DMS114 treated with DMSO at 0.1 percent for 48 hours (cell line): Measurements from ENCODE around the gene MMP21.

Experiments used
- DNase-seq: peaks from one replicate; lab custom pipeline; 2025; ENCODE audit not compliant: unreplicated experiment; lab: John Stamatoyannopoulos, UW

The MMP21 gene

GRCh38 chr10:125766511-125766910, 9.1 kb downstream of the MMP21 start:
- no peak for DNase-seq

GRCh38 chr10:125765835-125766234, 9.8 kb downstream of the MMP21 start:
- no peak for DNase-seq

DNA sequence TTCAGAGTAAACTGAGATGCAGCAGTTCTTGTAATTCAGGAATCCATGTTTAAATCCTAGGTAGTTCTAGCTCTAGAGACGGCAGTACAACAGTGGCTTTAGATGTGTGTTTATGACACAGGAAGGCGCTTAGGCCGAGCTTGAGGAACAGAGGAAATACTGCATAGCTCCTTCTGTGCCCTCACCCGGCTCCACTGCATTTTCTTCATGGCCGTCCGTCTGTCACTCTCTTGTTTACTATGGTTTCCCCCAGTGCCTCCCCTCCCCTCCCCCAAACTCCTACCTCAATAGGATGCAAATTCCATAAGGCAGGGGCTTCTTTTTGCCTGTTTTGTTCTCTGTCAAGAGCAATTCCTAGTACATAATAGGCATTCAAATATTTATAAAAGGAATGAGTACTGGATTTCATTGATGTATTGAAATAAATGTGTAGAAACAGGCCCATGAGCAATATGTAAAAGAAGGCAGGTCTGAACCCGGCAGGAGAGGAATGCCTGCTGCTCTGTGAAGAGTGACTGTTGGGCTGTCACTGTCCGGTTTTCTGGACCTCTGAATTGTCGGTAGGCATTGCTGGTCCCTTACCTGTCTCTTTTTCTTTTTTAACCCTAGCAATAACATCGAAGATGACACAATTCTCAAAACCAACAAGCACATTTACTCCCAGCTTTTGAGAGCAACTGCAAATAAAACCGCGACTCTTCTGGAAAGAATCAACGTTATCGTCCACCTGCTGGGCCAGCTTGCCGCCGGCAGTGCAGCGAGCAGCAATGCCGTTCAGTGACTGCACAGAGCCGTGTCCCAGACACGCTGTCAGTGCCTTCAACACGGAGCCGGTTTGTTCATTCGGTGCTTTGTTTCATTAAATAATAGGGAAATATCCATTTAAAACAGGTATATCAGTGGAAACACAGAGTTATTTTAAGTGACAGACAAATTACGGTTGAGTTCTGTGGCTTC, 12.7 kb downstream of the MMP21 start:
- DNase-seq, result no peak

- DNase-seq, result no peak
These were observed 13.7 kb downstream of the MMP21 start for GRCh38 chr10:125761961-125762360.

DNA sequence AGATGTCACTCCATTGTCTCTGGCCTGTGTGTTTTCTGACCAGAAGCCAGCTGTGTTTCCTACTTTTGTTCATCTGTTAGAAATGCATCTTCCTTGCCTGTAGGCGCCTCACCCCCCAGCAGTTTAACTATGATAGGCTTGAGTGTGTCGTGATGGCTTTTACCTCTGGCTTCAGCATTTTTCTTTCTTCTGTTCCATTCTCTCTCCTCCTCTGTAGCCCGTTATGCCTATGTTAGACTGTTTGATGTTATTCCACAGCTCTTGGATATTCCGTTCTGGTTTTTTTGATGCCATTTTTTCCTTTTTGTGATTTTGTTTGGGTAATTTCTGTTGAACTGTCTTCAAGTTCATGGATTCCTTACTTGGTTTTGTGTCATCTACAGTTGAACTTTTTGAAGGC, 17.9 kb downstream of the MMP21 start:
- DNase-seq, result no peak

DNA sequence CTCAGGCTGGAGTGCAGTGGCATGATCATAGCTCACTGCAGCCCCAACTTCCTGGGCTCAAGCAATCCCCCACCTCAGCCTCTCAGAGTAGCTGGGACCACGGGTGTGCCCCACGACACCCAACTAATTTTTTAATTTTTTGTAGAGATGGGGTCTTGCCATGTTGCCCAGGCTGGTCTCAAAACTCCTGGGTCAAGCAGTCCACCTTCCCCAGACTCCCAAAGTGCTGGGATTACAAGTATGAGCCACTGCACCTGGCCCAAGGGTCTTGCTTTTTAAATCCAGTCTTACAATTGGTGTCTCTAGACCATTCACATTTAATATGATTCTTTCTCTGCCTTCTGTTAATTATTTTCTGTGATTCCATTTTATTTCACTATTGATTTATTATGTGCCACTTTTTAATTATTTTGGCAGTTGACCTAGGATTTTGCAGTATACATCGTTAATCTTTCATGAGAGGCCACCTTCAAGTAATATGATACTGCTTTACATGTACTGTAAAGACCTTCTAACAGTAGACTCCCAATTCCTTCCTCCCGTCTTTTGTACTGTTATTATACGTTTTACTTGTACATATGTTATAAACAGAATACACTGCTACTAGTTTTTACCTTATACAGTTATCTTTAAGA, 18.7 kb downstream of the MMP21 start:
- no peak for DNase-seq

- DNase-seq, result no peak
These were observed 19.4 kb downstream of the MMP21 start for GRCh38 chr10:125756196-125756595.

GRCh38 chr10:125747417-125747816, 28.2 kb downstream of the MMP21 start:
- no peak for DNase-seq

DNA sequence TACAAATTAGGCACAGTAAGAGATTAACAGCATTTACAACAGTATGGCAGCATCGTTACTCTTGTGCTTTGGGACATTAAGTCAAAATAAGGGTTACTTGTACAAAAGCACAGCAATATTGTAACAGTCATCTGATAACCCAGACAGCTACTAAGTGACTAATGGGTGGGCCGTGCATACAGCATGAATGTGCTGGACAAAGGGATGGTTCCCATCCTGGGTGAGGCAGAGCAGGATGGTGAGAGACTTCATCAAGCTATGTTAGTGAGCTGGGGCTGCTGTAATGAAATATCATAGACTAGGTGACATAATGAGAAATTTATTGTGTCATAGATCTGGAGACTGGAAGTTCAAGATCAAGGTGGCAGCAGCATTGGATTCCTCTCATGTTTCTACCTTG, 30.7 kb downstream of the MMP21 start:
- DNase-seq, result no peak

- DNase-seq, result peak; percentile 13
These were observed 33.2 kb downstream of the MMP21 start for GRCh38 chr10:125742465-125742864.

- no peak for DNase-seq
These were observed 35.5 kb downstream of the MMP21 start for GRCh38 chr10:125739994-125740679.

- DNase-seq, result no peak
These were observed 37.4 kb downstream of the MMP21 start for GRCh38 chr10:125738206-125738605.

DNA sequence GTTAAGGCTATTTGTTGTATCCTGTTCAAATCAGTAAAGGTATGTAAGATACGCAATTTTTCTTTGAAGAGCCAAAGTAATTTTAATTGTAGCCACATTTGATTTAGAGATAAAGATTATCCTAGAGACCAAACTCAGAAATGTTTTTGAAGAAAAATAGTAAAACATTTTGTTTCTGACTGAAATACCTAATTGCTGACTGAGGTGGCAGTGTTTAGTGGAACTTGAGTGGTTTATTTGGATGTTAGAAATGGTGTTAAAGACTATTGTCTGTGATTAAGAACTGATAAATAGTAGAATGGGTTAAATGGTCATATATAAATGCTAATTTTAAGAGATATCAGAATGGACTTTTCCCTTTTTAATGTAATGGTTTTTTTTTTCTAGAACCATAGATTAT, 40.8 kb downstream of the MMP21 start:
- no peak for DNase-seq

GRCh38 chr10:125734148-125734547, 41.5 kb downstream of the MMP21 start:
- DNase-seq, result no peak

DNA sequence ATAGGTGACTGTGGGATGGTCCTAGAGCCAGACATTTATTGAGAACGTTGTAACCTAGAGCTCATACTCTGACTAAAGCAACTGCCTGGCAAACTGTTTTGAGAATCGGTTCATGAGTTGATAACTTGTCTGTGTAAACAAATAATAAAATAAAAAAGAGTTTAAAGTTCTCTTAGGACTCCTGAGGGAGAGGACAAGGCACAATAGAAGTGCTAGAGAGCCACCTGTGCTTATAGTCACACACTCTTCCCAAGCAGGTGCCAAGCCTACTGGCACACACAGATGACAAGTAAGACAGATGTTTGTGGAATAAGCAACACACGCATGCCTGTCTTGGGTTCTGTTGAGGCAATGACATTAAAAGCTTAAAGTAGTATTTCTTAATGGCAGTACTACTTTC, 48.2 kb downstream of the MMP21 start:
- no peak for DNase-seq

- no peak for DNase-seq
These were observed 48.7 kb downstream of the MMP21 start for GRCh38 chr10:125726914-125727313.

- DNase-seq, result no peak
These were observed 52.8 kb downstream of the MMP21 start for GRCh38 chr10:125722811-125723210.

GRCh38 chr10:125721035-125721434, 54.6 kb downstream of the MMP21 start:
- no peak for DNase-seq

DNA sequence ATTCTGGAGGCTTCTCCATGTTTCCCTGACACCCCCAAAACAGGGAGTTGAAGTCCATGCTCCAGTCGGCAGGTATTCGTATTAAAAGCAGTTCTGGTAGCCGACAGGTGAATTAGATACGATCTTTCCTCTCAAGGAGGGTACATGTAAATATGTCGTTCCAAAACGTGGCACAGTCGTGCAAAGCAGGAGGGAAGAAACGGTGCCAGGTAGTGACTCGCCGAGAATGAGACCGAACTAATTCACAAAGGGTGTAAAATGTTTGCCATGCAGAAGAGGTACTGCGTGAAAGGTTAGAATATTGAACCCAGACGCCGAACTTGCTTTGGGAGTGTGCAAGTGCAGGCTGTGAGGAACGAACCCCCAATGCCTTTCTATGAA, 55.6 kb downstream of the MMP21 start:
- DNase-seq, result no peak

GRCh38 chr10:125719173-125720001, 56.2 kb downstream of the MMP21 start, which contains the start of gene EDRF1:
Gene EDRF1 (plus strand): TSS chr10:125719709. CDS start chr10:125719808, 99 bp downstream.
- DNase-seq, result peak; percentile 98
